GM20000 (cell line): ENCODE results near the gene IRF4.

Experiments
- DNase-seq: peaks from one replicate; pipeline ENCODE4 v3.0.0; 2012; ENCODE audit warnings: low spot score
- CTCF ChIP-seq: IDR thresholded peaks from 2 replicates; pipeline ENCODE4 v1.5.1; 2012; ENCODE audit warnings: mild to moderate bottlenecking, control low read depth; ENCODE audit errors: extremely low read depth, missing control alignments

Gene IRF4

GRCh38 chr6:381742-382461, 9.7 kb upstream of the IRF4 start:
- DNase-seq: no peak
- no peak for TF ChIP-seq CTCF

GRCh38 chr6:382883-383810, 8.4 kb upstream of the IRF4 start:
- no peak for DNase-seq
- TF ChIP-seq CTCF: peak; percentile 2

- no peak for TF ChIP-seq CTCF
- no peak for DNase-seq
Observed at GRCh38 chr6:383856-384255, 7.7 kb upstream of the IRF4 start.

- TF ChIP-seq CTCF: no peak
- no peak for DNase-seq
Observed at GRCh38 chr6:384898-385297, 6.7 kb upstream of the IRF4 start.

- TF ChIP-seq CTCF: no peak
- DNase-seq: no peak
Observed at GRCh38 chr6:385614-386013, 5.9 kb upstream of the IRF4 start.

- DNase-seq: no peak
- TF ChIP-seq CTCF: no peak
Observed at GRCh38 chr6:386688-387266, 4.8 kb upstream of the IRF4 start.

GRCh38 chr6:387293-387741, 4.2 kb upstream of the IRF4 start:
- no peak for DNase-seq
- TF ChIP-seq CTCF: no peak
